GM03348 (cell line): ENCODE measurements around the gene AOX1.
"Not testable (repeated sequence)": the region's sequence is repeated elsewhere in the genome, so short reads cannot be mapped to it uniquely, and the experiment has no call there.

ENCODE experiments used
- DNase-seq: peaks from one replicate; pipeline ENCODE4 v3.0.0; 2012; ENCODE audit warnings: low spot score

AOX1 gene

DNA sequence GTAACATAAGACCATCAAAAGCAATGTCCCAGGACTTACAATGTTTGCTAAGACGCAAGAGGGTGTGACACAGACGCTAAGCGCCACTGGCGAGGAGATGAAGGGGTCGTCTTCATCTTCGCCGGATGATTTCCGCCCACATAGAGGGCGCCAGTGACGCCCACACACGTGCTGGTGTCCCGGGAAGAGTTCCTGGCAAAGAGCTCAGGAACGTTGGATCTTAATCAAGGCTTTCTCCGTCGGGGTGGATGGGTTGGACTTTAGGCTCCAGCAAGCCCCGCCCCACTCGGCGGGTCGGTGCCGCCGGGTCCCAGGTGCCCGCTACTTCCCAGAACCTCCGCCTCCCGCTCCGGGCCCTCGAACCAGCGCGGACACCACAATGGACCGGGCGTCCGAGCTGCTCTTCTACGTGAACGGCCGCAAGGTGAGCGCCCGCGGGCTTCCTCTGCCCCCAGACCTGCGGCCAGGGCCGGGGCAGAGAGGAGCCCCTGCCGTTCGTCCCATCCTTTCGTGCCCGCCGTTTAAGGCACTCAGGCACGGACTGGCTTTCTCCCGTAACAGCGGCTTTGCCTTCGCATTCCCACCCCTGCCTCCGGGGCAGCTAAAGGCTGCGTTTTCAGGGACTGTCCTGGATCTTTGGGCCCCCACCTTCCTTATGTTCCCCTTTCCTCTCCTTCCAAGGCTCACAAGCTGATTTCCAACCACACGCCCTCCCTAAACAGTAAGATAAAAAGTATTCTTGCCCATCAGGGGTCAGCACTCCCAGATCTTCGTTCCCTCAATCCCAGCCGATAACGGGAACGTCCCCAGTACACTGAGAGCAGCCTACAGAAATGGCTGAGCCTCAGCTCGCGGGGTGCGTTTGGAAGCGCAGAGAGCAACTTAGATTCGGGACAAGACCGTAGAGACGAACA is at the start of gene AOX1:
AOX1 (plus strand) TSS at position 285 of the 914 bp plus-strand sequence; CDS start at position 380, 95 bp downstream.
- DNase-seq = peak; percentile 76

DNA sequence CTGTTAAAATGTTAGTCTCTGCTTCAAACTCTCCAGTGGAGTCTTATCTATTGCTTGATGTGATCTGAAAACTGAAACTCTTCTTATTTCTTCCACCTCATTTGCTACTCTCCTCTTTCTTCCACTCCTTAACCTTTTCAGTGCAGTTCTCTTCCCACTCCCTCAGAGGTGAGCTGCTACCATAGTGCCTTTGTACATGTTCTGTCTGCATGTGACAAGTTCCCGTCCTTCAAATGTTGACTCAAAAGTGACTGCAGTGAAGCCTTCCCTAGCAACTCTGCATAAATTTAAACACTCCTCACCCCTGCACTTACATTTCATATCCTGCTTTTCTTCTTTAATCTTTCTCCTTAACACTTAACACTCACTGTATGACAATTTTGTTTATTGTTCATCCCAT is 47.7 kb upstream of the AOX1 start:
- no peak for DNase-seq

DNA sequence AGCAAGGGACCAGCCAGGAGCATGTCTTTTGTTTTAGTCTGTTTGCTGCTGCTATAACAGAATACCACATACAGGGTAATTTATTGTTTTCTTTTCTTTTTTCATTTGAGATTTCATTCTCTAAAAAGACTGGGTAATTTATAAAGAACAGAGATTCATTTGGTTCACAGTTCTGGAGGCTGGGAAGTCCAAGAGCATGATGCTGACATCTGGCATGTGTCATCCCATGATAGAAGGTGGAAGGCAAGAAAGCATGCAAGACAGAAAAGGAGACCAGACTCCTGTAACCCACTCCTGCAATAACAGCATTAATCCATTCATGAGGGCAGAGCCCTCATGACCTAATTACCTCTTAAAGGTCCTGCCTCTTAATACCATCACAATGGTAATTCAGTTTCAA is 45.0 kb upstream of the AOX1 start:
- no peak for DNase-seq

DNA sequence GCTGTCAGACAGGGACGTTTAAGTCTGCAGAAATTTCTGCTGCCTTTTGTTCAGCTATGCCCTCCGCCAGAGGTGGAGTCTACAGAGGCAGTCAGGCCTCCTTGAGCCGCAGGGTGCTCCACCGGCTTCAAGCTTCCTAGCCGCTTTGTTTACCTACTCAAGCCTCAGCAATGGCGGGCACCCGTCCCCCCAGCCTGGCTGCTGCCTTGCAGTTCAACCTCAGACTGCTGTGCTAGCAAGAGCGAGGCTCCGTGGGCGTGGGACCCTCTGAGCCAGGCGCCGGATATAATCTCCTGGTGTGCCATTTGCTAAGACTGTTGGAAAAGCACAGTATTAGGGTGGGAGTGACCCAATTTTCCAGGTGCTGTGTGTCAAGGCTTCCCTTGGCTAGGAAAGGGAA is 19.2 kb upstream of the AOX1 start:
- DNase-seq = not testable (repeated sequence)

DNA sequence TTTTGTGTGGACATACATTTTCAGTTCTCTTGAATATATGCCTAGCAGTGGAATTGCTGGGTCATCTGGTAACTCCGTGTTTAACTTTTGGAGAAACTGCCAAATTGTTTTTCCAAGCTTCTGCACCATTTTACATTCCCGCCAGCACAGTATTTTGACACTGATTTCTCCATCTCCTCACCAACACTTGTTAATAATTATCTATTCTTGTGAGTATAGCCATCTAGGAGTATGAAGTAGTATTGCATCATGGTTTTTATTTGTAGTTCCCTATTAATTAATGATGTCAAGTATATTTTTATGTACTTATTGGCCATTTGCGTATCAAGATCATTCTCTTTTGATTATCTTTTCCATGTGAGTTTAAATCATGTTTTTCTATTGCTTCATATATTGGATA is 17.9 kb upstream of the AOX1 start:
- DNase-seq = no peak

DNA sequence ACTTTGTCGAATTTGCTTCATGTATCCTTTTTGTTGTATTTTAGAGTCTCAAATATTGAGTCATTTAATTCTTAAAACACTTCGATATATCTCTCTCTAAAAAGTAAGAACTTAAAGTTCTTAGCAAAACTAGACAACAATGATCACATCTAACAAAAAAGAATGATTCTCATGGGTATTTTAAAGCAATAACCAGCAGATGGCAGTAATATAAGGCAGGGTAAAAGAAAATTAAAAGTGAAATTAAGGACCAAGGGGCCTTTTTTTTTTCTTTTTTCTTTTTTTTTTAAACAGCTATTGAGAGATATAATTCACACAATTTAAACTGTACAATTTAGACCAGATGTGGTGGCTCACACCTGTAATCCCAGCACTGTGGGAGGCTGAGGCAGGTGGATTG is 9.9 kb upstream of the AOX1 start:
- DNase-seq = peak; percentile 45

DNA sequence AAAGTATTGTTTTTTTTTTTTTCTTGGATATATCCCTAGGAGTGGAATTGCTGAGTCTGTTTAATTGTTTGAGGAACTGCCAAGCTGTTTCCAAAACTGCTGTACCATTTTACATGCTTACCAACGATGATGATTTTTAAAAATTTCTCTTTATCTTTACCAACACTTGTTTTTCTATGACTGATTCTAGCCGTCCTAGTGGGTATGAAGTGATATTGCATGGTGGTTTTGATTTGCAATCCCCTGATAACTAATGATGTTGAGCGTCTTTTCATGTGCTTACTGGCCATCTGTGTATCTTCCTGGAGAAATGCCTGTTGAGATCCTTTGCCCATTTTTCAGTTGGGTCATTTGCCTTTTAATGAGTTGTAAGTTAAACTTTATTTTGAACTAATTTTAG is 8.8 kb upstream of the AOX1 start:
- no peak for DNase-seq

GRCh38 chr2:200578778-200579177 is 7.0 kb upstream of the AOX1 start:
- DNase-seq = peak; percentile 13

DNA sequence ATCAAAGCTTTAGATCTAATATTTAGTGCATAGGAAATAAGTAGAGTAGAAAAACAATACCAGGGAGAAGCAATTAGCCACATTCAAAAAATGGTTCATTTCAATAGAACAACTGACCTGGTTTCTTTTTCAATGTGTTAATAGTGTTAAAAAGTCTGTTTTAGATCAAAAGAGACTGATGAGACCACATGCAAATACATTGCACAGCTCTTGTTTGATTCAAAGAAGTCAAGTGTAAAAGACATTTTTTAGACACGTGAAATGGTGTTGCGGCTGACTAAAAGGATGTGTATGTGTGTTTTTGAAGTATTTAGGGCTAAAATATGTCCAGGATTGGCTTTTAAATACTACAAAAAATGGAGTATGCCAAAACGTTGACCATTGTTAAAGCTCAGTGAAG is 1.2 kb upstream of the AOX1 start:
- no peak for DNase-seq

DNA sequence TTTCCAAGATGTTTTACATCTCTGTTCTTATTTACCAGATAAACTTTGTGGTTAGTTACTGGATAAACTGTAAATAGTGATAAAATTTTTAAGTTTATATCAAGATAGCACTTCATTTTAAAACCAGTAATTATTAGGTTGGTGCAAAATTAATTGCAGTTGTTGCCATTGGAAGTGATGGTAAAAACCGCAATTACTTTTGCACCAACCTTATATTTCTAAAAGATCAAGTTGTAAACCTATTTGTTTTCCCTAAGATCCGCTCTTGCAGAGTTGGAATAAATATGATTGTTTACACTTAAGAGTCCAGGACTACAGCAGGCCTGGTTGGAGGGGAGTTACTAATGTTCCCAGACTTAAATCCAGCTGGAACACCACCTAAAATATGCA is 479 bp upstream of the AOX1 start:
- no peak for DNase-seq

- no peak for DNase-seq
Observed at GRCh38 chr2:200586644-200586975, 796 bp downstream of the AOX1 start.

GRCh38 chr2:200587007-200587616 is 1.3 kb downstream of the AOX1 start:
- no peak for DNase-seq

DNA sequence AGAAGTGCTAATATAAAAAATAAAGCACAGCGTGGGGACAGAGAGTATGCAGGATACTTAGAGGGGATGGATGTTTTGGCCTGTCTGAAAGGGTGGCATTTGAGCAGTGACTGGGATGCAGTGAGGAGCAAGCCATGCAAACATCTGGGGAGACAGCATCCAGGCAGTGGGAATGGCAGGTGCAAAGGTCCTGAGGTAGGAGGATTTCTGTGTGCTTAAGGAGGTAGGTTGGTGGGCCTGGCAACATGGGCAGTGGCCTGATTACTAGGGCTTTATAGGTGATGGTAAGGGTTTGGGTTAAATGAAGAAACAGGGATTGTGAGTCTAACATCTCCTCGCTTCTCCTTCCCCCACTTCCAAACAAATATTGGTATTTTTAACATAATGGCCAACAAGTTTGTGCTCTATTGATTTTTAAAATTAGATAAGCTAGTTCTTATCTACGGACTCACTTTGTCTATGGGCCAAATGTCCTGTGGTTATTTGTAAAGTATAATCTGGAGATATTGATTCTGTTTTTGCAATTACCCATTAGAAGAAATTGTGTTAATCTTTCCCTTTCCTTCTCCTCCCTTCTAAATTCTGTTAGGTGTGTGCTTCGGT is 2.4 kb downstream of the AOX1 start:
- DNase-seq = no peak

DNA sequence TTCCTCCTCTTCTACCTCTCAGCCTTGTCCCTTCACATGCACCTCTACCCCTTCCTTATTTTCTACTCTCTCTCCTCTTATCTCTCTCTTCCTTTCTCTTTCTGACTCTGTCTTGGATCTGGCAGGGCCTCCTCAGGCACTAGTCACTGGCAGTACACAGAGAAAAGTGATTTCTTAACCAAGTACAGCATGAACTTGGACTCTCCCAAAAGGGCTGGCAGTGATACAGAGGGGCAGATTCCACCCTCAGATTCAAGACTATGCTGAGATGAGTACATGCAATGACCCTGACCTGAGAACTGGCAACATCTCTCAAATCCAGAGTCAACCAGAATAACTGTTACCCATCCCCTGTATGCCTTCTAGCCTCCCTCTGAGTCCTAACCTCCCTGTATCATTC is 4.3 kb downstream of the AOX1 start:
- DNase-seq = peak; percentile 38

DNA sequence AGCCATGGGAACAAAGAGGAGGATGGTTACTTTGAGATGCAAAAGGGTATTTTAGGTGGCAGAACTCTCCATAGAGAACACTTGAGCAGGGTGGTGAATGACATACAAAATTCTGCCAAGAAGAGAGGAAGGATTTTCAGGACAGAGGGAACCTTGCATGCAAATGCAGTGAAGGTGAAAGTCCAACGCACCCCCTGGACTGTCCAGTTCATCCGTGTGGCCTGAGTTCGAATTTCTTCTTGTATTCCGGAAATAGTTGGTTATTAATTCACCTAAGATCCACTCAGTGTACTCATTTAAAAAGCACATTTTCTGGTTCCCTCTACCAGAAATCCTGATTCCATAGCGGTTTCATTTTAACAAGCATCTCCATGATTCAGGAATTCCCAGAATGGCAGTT is 5.5 kb downstream of the AOX1 start:
- DNase-seq = no peak

DNA sequence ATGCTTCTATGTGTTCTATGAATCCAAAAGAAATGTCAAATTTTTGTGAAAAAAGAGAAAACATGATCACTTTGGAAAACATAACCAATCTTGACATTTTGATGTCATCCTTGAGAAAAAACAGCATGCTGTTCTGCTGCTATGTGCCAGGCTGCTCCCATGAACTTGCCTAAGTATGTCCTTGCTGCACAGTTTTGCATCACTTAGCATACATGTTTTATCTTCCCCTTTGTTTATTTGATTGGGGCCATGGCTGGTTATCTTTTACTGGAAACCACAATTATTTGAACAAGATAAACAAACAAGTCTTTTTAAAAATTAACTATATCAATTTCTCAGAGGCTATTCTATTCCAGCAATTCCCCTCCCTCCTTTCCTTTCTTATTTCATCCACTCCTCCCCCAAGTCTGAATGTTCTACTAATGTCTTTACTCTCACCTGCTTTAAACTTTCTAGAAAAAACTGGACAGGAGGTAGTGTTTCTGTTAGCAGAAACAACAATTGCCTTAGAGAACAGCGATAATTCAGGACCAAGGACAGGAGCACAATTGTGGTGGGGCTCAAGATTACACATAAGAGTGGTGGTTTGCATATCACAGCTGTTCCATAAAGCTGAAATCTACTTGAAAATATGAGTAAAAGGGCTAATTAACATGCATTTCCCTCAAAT is 6.7 kb downstream of the AOX1 start:
- DNase-seq = no peak

GRCh38 chr2:200593905-200594304 is 8.1 kb downstream of the AOX1 start:
- DNase-seq = no peak

DNA sequence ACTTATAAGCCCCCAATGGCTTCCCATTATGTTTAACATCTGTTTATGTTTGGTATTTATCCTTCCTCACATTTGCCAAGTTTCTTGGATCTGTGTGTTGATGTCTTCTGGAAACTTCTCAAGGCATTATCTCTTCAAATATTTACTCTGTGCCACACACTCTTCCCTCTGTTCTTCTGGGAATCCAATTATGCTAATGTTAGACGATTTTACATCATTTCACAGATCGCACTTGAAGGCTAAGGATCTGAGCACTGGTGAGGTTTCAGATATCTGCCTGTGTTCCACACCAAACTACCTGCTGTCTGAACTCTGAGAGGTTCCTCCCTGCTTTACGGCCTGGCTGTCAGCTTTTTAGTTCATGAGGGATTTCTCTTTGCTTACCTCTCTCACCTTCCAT is 10.1 kb downstream of the AOX1 start:
- no peak for DNase-seq

DNA sequence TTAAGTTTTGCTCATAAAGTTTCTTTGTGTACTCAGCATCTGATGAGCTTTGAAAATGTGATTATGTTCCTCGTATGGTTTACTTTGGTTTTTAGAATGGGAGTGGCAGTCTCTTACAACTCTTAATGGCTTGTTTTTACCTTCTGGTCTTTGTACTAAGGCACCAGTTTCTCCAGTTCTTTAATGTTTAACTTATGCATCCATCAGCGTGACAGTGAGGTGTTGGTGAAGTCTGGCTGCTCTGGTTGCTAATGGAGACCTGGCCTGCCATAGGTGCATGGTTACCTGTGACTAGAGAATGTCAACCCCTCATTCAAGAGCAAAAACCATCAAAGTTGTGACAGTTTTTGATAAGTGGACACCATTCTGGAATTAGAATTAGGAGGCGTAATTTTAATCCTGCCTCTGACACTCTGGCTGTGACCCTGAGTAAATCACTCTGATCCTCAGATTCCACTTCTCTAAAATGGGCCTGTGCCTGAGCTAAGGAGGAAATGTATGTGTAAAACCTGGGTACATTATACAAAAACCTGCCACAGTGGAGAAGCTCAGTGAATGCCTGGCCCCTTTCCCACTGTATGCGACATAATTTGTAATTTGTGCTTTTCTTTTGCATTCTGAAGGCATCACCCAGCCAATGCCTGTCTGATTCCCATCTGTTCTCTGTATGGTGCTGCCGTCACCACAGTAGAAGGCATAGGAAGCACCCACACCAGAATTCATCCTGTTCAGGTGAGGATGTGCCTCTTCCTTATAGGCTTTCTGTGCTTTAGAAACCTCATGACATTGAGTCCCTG is 11.2 kb downstream of the AOX1 start:
- no peak for DNase-seq

GRCh38 chr2:200599206-200599605 is 13.4 kb downstream of the AOX1 start:
- no peak for DNase-seq

DNA sequence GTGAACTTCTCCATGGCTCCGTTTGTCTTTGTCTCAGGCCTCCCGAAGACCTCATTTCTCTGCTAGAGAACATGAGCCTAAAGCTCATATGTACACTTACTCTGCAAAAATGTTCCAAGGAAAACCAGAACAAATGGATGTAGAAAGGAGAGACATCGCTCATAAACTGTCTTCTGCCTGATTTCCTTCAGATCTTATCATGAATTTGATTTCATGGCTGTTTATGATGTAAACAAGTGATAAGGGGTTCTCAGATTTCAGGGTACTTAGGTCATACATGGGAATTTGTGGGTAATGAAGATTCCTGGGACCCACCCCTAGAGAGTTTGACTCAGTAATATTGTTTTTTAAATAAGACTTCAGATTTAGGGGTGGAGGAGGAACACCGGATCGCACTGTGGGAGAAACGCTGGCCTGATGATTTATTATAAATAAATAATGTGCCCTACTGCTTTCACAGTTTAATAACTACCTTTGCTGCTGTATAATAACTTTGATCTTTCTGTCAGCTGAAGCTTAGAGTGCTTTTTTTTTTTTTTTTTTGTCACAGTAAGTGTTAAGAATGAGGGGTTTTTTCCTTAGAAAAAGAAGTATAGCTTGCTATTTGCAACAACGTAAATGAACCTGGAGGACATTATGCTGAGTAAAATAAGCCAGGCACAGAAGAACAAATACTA is 14.9 kb downstream of the AOX1 start:
- DNase-seq = no peak
